T-helper 17 cell (primary cell): ENCODE data around the gene NR1D2. TPM values are rescaled to one million over a fixed set of nuclear protein-coding genes. Genes with fewer than 3 reads are reported as not detected.
A peak's percentile ranks its signal among the peaks of the same experiment; 100 is the strongest.

Source experiments
- ATAC-seq: fragments of 150-1000 bp; cut with Tn5 transposase; 2 replicates; pipeline ENCODE4 v1.10.0; 2021; ENCODE audit warnings: mild to moderate bottlenecking, moderate library complexity
- DNase-seq, 3 donors: peaks; one replicate each; pipeline versions ENCODE4 v3.0.0 to v3.0.0-alpha.2; 2020 to 2021
- H3K9me3 ChIP-seq: one replicate; pipeline ENCODE4 v1.7.0; 2013; ENCODE audit warnings: low read length, mild to moderate bottlenecking; ENCODE audit not compliant: control insufficient read depth, poor library complexity, severe bottlenecking
- H3K27ac Mint-ChIP-seq: one replicate; pipeline ENCODE4 v1.8.0; 2022; ENCODE audit warnings: mild to moderate bottlenecking, moderate library complexity, mixed read lengths
- H3K27me3 Mint-ChIP-seq: one replicate; pipeline ENCODE4 v1.8.0; 2022; ENCODE audit warnings: mixed read lengths
- H3K36me3 Mint-ChIP-seq: one replicate; pipeline ENCODE4 v1.8.0; 2022; ENCODE audit warnings: low read depth, mixed read lengths
- H3K4me1 Mint-ChIP-seq: one replicate; pipeline ENCODE4 v1.8.0; 2022; ENCODE audit warnings: mild to moderate bottlenecking, mixed read lengths
- H3K4me3 Mint-ChIP-seq: one replicate; pipeline ENCODE4 v1.8.0; 2022; ENCODE audit warnings: mild to moderate bottlenecking, moderate library complexity, mixed read lengths
- total RNA-seq, 4 donors: library from RNA in 2 of 4; stranded (reverse) in 2 of 4; gene quantifications; one replicate each; pipeline ENCODE4 v1.2.3 and lab custom pipeline; 2022 to 2026

NR1D2 gene
- total RNA-seq, 2 donors from 2014 or later: 132 to 171 TPM

DNA sequence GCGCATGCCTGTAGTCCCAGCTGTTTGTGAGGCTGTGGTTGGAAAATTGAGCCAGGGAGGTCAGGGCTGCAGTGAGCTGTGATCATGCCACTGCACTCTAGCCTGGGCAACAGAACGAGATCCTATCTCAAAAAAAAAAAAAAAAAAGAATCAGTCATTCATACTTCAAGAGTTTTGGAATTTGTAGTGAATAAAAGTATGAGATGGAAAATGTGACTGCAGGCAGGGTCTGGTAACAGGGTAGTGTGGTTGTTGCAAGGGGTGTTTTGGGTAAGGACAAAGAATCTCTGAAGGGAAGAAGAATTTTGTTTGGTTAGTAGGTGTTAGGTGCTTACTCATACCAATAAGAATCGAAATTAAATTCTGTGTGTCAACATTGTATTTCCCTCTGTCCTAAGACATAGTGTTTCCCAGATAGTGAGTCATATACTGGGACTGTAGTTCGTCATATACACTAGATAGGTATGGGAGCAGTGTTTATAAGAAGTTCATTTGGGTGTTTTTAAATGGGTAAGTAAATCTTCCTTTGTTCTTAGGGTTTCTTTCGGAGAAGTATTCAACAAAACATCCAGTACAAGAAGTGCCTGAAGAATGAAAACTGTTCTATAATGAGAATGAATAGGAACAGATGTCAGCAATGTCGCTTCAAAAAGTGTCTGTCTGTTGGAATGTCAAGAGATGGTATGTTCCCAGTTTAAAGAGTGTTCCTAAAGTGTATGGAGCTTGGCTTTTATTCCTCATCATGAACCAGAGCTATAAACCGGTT lies 14.2 kb downstream of the NR1D2 start:
- Mint-ChIP-seq H3K4me3 (peak overlapping the region; percentile 33), H3K27me3 (no peaks in the 10 kb centered on the region), H3K36me3 (peaks cover 6% of the 10 kb centered on the region), H3K4me1 (peaks cover 36% of the 10 kb centered on the region), H3K27ac (peak overlapping the region; percentile 81)
- ATAC-seq: peak; percentile 27
- H3K9me3 ChIP-seq: no peaks in the 10 kb centered on the region
- no peak for DNase-seq

DNA sequence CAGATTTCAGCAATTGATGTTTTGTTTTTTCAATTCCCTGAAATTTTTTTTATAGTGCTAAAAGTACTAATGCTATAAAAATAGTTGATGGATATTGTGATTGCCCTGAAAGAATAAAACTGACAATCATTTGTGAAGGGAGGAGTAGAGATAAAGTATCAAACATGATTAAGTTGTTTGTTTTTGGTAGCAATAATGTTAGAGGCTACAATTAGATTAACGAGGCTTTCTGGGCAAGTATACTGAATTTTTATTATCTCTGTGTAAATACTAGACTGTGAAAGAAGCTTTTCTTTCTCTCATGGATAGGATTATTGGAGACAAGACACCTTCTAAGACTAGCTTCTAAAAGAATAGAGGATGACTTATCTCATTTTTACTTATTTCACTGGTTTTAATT lies 15.6 kb downstream of the NR1D2 start:
- peak overlapping the region; percentile 79 for H3K27ac Mint-ChIP-seq
- ATAC-seq: no peak
- H3K4me1 Mint-ChIP-seq: peaks cover 34% of the 10 kb centered on the region

DNA sequence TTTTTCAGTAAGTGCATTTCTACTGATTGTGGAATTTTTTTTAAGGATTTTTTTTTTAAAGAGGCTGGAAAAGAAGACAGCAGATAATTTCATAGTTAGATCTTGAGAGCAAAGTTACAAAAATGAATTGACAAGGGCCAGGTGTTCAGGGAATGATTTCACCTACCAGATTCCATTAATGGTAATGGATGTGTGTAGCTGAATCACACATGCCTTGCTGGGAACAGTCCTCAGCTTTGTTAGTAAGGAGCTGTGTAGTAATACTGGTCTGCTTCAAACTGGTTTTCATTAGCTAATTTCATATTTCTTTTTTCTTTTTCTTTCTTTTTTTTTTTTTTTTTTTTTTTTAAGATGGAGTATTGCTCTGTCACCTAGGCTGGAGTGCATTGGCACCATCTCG lies 16.0 kb downstream of the NR1D2 start:
- peaks cover 35% of the 10 kb centered on the region for H3K4me1 Mint-ChIP-seq
- H3K27ac Mint-ChIP-seq: peak overlapping the region; percentile 79
- no peak overlapping the region for H3K4me3 Mint-ChIP-seq
- DNase-seq (no peak), ATAC-seq (no peak)
- H3K27me3 Mint-ChIP-seq: no peaks in the 10 kb centered on the region
- no peaks in the 10 kb centered on the region for H3K9me3 ChIP-seq
- peaks cover 10% of the 10 kb centered on the region for H3K36me3 Mint-ChIP-seq

More for the DNA sequence above, 15.6 kb downstream of the NR1D2 start:
- Mint-ChIP-seq H3K4me3 (no peak overlapping the region), H3K36me3 (peaks cover 7% of the 10 kb centered on the region), H3K27me3 (no peaks in the 10 kb centered on the region)
- H3K9me3 ChIP-seq: no peaks in the 10 kb centered on the region
- DNase-seq: no peak

DNA sequence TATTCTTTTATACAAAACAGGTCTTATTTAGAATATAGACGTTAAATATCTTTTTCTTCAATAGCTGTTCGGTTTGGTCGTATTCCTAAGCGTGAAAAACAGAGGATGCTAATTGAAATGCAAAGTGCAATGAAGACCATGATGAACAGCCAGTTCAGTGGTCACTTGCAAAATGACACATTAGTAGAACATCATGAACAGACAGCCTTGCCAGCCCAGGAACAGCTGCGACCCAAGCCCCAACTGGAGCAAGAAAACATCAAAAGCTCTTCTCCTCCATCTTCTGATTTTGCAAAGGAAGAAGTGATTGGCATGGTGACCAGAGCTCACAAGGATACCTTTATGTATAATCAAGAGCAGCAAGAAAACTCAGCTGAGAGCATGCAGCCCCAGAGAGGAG lies 16.8 kb downstream of the NR1D2 start:
- peak overlapping the region; percentile 16 for H3K4me3 Mint-ChIP-seq
- H3K9me3 ChIP-seq: no peaks in the 10 kb centered on the region
- peak overlapping the region; percentile 79 for H3K27ac Mint-ChIP-seq
- no peaks in the 10 kb centered on the region for H3K27me3 Mint-ChIP-seq
- H3K36me3 Mint-ChIP-seq: peaks cover 10% of the 10 kb centered on the region
- ATAC-seq (no peak), DNase-seq (no peak)
- H3K4me1 Mint-ChIP-seq: peaks cover 35% of the 10 kb centered on the region

DNA sequence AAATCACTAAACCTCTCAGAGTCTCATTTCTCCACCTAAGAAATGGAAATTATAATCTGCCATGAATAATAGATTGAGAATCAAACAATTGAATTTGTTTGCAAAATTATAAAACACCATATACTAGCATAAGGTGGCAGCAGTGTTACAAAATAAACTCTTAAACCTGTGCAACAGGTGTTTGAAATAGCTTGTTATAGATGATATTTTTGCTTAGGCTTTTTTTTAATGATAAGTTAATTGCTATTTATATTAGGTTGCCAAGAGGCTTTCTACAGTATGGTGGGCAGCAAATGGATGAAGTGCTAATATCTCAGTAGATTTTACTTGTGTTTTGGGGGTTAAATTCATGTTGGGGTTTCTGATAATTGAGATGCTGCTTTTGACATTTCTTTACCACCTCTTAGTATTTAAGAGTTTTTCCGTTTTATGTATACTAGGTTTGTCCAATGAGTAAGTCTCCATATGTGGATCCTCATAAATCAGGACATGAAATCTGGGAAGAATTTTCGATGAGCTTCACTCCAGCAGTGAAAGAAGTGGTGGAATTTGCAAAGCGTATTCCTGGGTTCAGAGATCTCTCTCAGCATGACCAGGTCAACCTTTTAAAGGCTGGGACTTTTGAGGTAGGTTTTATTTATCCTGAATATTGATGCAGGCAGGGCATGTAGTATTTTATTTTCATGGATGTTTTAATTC lies 19.6 kb downstream of the NR1D2 start:
- Mint-ChIP-seq H3K4me1 (peaks cover 35% of the 10 kb centered on the region), H3K27ac (peak overlapping the region; percentile 47), H3K27me3 (no peaks in the 10 kb centered on the region), H3K36me3 (peaks cover 11% of the 10 kb centered on the region), H3K4me3 (no peak overlapping the region)
- DNase-seq (no peak), ATAC-seq (no peak)
- no peaks in the 10 kb centered on the region for H3K9me3 ChIP-seq

DNA sequence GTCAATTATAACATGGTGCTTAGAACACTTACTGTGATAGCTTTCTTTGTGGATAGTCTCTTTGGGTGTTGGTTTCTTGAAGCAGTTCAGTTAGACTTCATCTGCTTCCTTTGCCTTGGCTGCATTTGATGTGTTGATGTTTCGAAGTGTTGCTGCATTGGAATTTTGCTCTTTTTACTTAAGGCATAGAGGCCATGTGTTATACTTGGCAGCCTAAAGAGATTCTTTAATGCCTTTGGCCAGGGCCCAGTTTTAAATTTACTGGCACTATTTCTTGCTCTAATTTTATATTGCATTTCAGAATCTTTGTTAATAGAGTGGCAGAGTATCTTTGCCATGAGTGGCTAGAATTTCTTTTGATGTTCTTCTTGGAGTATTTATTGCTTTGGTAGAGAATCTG lies 21.2 kb downstream of the NR1D2 start:
- H3K27ac Mint-ChIP-seq: peak overlapping the region; percentile 87
- no peak for ATAC-seq
- H3K27me3 Mint-ChIP-seq: no peaks in the 10 kb centered on the region
- no peak overlapping the region for H3K4me3 Mint-ChIP-seq
- H3K36me3 Mint-ChIP-seq: peaks cover 15% of the 10 kb centered on the region
- H3K4me1 Mint-ChIP-seq: peaks cover 34% of the 10 kb centered on the region
- no peaks in the 10 kb centered on the region for H3K9me3 ChIP-seq
- DNase-seq: no peak

DNA sequence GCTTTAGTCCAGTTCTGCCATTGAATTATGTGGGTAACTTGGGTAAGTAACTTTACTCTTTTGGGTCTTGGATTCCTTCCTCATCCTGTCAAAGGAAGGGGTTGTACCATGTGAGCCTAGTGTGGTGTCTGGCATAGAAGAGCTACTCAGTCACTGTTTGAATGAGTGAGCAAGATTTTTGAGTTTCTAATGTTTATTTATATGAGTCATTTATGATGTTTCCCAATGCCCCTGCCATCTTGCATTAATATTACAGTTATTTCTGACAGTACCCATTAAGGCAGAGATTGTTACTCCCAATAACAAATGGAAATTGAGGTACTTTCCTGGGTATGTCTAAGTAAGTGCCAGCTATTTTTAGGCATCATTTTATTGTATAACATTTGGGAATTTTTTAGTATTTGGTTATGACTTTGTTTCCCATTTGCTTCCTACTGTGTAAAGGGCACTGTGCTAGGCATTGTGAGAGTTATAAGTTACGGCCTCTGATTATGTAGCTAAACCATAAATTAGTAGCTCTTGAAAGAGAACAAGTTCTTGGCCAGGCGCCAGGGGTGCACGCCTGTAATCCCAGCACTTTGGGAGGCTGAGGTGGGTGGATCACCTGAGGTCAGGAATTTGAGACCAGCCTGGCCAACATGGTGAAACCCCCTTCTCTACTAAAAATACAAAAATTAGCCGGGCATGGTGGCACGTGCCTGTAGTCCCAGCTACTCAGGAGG lies 23.5 kb downstream of the NR1D2 start:
- Mint-ChIP-seq H3K36me3 (peaks cover 15% of the 10 kb centered on the region), H3K4me1 (peaks cover 30% of the 10 kb centered on the region), H3K27ac (no peak overlapping the region), H3K4me3 (peak overlapping the region; percentile 15), H3K27me3 (no peaks in the 10 kb centered on the region)
- DNase-seq (no peak), ATAC-seq (no peak)
- H3K9me3 ChIP-seq: no peaks in the 10 kb centered on the region

DNA sequence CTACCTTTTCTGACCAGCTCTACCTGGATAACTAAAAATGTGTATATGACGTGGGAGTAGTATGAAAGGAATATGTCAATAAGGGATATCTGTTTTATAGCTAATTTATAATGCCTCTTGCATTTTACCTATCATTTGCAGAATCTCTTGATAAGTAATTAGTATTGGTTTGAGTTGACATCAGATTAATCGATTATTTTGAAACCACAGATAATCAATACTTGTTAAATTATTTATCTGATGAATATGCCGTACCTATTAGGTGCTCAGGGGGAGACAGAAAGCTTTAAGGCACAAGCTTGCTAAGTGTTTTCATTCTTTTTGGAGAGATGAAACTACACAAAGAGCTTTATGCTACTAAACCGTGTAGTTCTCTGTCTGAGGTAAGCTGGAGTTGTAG lies 24.3 kb downstream of the NR1D2 start:
- DNase-seq (no peak), ATAC-seq (no peak)
- no peaks in the 10 kb centered on the region for H3K9me3 ChIP-seq
- peak overlapping the region; percentile 2 for H3K4me3 Mint-ChIP-seq
- H3K27me3 Mint-ChIP-seq: no peaks in the 10 kb centered on the region
- peaks cover 30% of the 10 kb centered on the region for H3K4me1 Mint-ChIP-seq
- H3K36me3 Mint-ChIP-seq: peaks cover 15% of the 10 kb centered on the region
- no peak overlapping the region for H3K27ac Mint-ChIP-seq

DNA sequence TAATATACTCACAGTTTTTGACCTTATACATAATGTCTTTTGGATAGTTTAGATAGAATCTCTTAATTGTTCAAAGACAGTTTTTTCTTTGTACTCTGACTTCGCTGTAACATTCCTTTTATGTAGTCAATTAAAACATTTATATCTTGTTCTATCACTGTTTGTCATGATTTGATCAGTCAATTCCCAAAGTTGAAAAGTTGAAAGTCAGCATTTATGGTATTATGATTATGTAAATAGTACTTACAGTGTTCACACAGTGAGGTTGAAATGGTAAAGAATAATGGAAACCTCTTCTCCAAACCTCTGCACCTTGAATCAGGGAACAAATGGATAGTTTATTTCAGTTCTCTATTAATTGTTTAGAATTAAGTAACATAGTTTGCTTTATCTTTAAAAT lies 26.6 kb downstream of the NR1D2 start:
- Mint-ChIP-seq H3K36me3 (peaks cover 11% of the 10 kb centered on the region), H3K27me3 (no peaks in the 10 kb centered on the region), H3K27ac (no peak overlapping the region), H3K4me3 (no peak overlapping the region), H3K4me1 (peaks cover 17% of the 10 kb centered on the region)
- no peaks in the 10 kb centered on the region for H3K9me3 ChIP-seq
- DNase-seq: no peak
- ATAC-seq: no peak

DNA sequence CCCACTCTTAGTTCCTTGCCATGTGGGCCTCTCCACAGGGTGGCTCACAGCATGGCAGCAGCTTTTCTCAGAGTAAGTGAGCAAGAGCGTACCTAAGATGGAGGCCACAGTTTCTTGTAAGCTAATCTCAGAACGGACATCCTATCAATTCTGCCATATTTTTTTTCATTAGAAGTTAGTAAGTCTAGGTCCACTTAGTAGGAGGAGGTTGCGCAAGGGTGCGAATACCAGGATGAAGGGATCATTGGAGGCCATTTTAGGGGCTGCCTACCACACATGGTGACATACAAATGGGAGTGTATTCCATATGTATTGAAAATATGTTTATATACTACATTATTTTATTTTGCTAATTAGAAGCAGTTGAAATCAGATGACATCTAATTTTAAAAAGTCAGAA lies 31.5 kb downstream of the NR1D2 start:
- ATAC-seq (no peak), DNase-seq (no peak)
- Mint-ChIP-seq H3K27ac (peak overlapping the region; percentile 30), H3K4me3 (no peak overlapping the region), H3K4me1 (peaks cover 16% of the 10 kb centered on the region), H3K36me3 (peaks cover 5% of the 10 kb centered on the region), H3K27me3 (no peaks in the 10 kb centered on the region)
- H3K9me3 ChIP-seq: no peaks in the 10 kb centered on the region

DNA sequence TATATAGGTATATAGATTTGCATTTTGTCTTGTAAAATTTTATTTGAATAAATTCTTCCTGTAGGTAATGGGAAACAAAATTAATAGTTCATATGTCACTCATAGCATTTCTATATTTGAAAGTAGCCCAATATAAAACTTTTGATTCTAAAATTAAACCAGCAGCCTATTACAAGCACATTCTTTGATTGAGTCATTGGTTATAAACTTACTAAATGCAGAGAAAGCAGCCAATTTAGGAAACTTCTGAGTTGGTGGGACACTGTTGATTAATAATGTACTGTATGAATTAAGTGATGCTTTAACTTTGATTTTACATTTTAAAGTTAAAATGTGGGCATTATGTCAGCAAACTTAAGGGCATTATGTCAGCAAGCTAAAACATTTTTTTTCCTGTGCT lies 34.5 kb downstream of the NR1D2 start:
- H3K27me3 Mint-ChIP-seq: no peaks in the 10 kb centered on the region
- peaks cover 5% of the 10 kb centered on the region for H3K36me3 Mint-ChIP-seq
- no peak for DNase-seq
- H3K4me3 Mint-ChIP-seq: no peak overlapping the region
- no peak for ATAC-seq
- peak overlapping the region; percentile 88 for H3K27ac Mint-ChIP-seq
- H3K9me3 ChIP-seq: no peaks in the 10 kb centered on the region
- peaks cover 12% of the 10 kb centered on the region for H3K4me1 Mint-ChIP-seq

DNA sequence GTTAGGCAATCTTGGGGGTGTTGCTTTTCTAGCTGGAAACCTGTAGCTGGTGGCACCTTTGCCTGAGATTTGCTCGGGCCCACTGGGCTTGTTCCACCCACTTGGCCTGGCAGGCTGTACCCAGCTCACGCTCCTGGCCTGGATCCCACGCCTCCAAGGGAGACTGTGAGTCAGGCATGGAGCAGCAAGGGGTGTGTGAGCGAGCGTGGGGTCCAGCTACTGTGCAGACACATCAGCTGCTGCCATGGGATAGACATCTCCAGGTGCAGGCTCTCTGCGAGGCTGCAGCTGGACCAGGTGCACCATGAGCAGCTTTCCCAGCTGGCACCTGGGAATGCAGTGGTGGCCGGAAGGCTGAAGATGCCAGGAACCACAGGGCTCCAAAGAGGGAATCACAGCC lies 36.0 kb downstream of the NR1D2 start:
- ATAC-seq: peak; percentile 25
- H3K27me3 Mint-ChIP-seq: no peaks in the 10 kb centered on the region

DNA sequence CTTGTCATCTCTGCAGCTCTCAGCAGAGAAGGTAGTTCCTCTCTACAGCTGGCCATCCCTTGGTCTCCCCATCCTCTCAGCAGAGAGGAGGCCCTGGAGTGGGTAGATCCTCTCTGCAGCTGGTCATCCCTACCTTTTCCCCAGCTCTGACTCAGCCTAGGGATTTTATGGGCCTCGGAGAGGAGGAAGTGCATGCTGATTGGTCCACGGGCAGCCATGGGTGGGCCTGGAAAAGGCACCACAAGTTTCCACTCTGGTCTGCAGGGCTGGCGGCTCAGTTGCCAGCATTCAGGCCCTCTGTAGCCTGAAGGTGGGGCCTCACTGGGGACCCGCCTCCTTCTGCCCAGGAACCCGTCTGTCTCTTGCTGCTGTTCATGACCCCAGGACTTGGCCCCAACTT lies 36.9 kb downstream of the NR1D2 start:
- no peaks in the 10 kb centered on the region for H3K9me3 ChIP-seq
- H3K4me1 Mint-ChIP-seq: peaks cover 12% of the 10 kb centered on the region
- ATAC-seq (peak; percentile 25), DNase-seq (no peak)
- H3K4me3 Mint-ChIP-seq: peak overlapping the region; percentile 39
- peak overlapping the region; percentile 88 for H3K27ac Mint-ChIP-seq
- no peaks in the 10 kb centered on the region for H3K27me3 Mint-ChIP-seq
- H3K36me3 Mint-ChIP-seq: peaks cover 3% of the 10 kb centered on the region

More for the DNA sequence above, 36.0 kb downstream of the NR1D2 start:
- Mint-ChIP-seq H3K36me3 (peaks cover 5% of the 10 kb centered on the region), H3K4me3 (peak overlapping the region; percentile 63), H3K4me1 (peaks cover 12% of the 10 kb centered on the region), H3K27ac (peak overlapping the region; percentile 88)
- no peak for DNase-seq
- H3K9me3 ChIP-seq: no peaks in the 10 kb centered on the region
